Thyroid gland (tissue), 4 donors: Measurements from ENCODE around the gene WDR75. TPM values are rescaled to one million over a fixed set of nuclear protein-coding genes. Genes with fewer than 3 reads are reported as not detected.

Source experiments
- DNase-seq, 2 donors: peaks; one replicate each; pipeline ENCODE4 v3.0.0-alpha.2; 2019
- H3K27ac ChIP-seq, 3 donors: fragments of 200-600 bp; sonication (generic); 1 replicate in 2 of 3; 2 replicates in 1 of 3; pipeline ENCODE4 v1.5.1; 2016 to 2019; ENCODE audit warnings: mild to moderate bottlenecking in 1 of 3, moderate library complexity in 1 of 3
- H3K27me3 ChIP-seq: fragments of 200-600 bp; sonication (generic); one replicate; pipeline ENCODE4 v1.5.1; 2019
- H3K36me3 ChIP-seq, 2 donors: fragments of 200-600 bp; sonication (generic); one replicate each; pipeline ENCODE4 v1.5.1; 2016 to 2019
- H3K4me1 ChIP-seq, 2 donors: fragments of 200-600 bp; sonication (generic); one replicate each; pipeline ENCODE4 v1.5.1; 2017 to 2019
- H3K4me3 ChIP-seq, 3 donors: fragments of 200-600 bp; sonication (generic); replicated peaks in 1 of 3; 1 replicate in 2 of 3; 2 replicates in 1 of 3; pipeline ENCODE4 v1.5.1; 2016; ENCODE audit warnings: mild to moderate bottlenecking in 1 of 3
- H3K9me3 ChIP-seq: fragments of 200-600 bp; sonication (generic); one replicate; pipeline ENCODE4 v1.5.1; 2017
- CTCF ChIP-seq, 6 experiments: fragments of 200-600 bp in 3 of 6; fragments of 450-650 bp in 3 of 6; sonication (generic) in 3 of 6; IDR thresholded peaks; one replicate each; pipeline ENCODE4 v1.5.1; 2016 to 2019; ENCODE audit warnings: antibody characterized with exemption in 6 of 6, mild to moderate bottlenecking in 2 of 6, inconsistent platforms in 1 of 6, moderate library complexity in 1 of 6
- POLR2A ChIP-seq, 2 donors: fragments of 450-650 bp; IDR thresholded peaks; one replicate each; pipeline ENCODE4 v1.6.1; 2017; ENCODE audit warnings: antibody characterized with exemption in 2 of 2, mild to moderate bottlenecking in 2 of 2, moderate library complexity in 1 of 2
- WGBS, 2 donors: methylation state at CpG; one replicate each; pipeline ENCODE4 v1.1.5; 2017; 5-methylcytosine and 5-hydroxymethylcytosine counted together
- intact Hi-C: fragments of 100-400 bp; cut with DNase I; formaldehyde crosslinking; loops from one replicate; pipeline ENCODE4 v1.15.1; 2023
- total RNA-seq, 4 donors: library from RNA; depleted of rRNA; stranded (reverse); fragments of >200 nt; gene quantifications; one replicate each; pipeline ENCODE4 v1.2.3, GENCODE V29; 2016

Gene WDR75
- total RNA-seq, 4 donors from 2014 or later, result 23.0 to 75.2 (median 35.3) TPM

GRCh38 chr2:189466046-189466445 lies 24.8 kb downstream of the WDR75 start:
- H3K4me3 ChIP-seq, result no peak overlapping the region
- peaks cover 46 to 65% of the 10 kb centered on the region in 2 donors for H3K36me3 ChIP-seq
- peak overlapping the region in 1 of 3 donors; percentile 24 for H3K27ac ChIP-seq
- no peak for TF ChIP-seq POLR2A (IDR thresholded peaks at IDR 0.05)
- no peak for TF ChIP-seq CTCF (IDR thresholded peaks at IDR 0.05)
- no peaks in the 10 kb centered on the region for H3K9me3 ChIP-seq
- DNase-seq, result no peak
- no peaks in the 10 kb centered on the region for H3K27me3 ChIP-seq
- intact Hi-C loops, result loop anchor here (10.0 kb wide), 1 partner anchor 159 kb away; no protein-coding TSS in a partner anchor
- H3K4me1 ChIP-seq, result peaks cover 0 to 9% of the 10 kb centered on the region in 2 donors
- WGBS, 2 donors, result 84 to 87% methylated on average over 4 of the region's 4 CpGs

- peaks cover 0 to 9% of the 10 kb centered on the region in 2 donors for H3K4me1 ChIP-seq
- TF ChIP-seq CTCF (IDR thresholded peaks at IDR 0.05) (peak in 4 of 6 experiments; percentile 46 to 58 (median 50)), POLR2A (IDR thresholded peaks at IDR 0.05) (no peak)
- H3K9me3 ChIP-seq, result no peaks in the 10 kb centered on the region
- H3K36me3 ChIP-seq, result peaks cover 46 to 71% of the 10 kb centered on the region in 2 donors
- H3K4me3 ChIP-seq, result no peak overlapping the region
- no peak overlapping the region for H3K27ac ChIP-seq
- H3K27me3 ChIP-seq, result no peaks in the 10 kb centered on the region
- intact Hi-C loops, result loop anchor here (10.0 kb wide), 1 partner anchor 158 kb away; no protein-coding TSS in a partner anchor
- DNase-seq, result no peak
Measured at GRCh38 chr2:189466656-189467055, 25.4 kb downstream of the WDR75 start.

- DNase-seq, result no peak
- H3K4me3 ChIP-seq, result no peak overlapping the region
- no peaks in the 10 kb centered on the region for H3K27me3 ChIP-seq
- peaks cover 0 to 9% of the 10 kb centered on the region in 2 donors for H3K4me1 ChIP-seq
- H3K36me3 ChIP-seq, result peaks cover 46 to 70% of the 10 kb centered on the region in 2 donors
- intact Hi-C loops, result loop anchor here (10.0 kb wide), 1 partner anchor 158 kb away; no protein-coding TSS in a partner anchor
- no peak for TF ChIP-seq CTCF (IDR thresholded peaks at IDR 0.05)
- TF ChIP-seq POLR2A (IDR thresholded peaks at IDR 0.05), result no peak
- H3K27ac ChIP-seq, result no peak overlapping the region
- H3K9me3 ChIP-seq, result no peaks in the 10 kb centered on the region
- 92 to 94% methylated on average over 1 of the region's 1 CpG for WGBS, 2 donors
Measured at GRCh38 chr2:189467160-189467559, 25.9 kb downstream of the WDR75 start.

GRCh38 chr2:189467593-189467992 lies 26.3 kb downstream of the WDR75 start:
- Histone ChIP-seq H3K27me3 (no peaks in the 10 kb centered on the region), H3K4me3 (no peak overlapping the region), H3K9me3 (no peaks in the 10 kb centered on the region), H3K4me1 (peaks cover 0 to 9% of the 10 kb centered on the region in 2 donors), H3K36me3 (peaks cover 44 to 66% of the 10 kb centered on the region in 2 donors), H3K27ac (no peak overlapping the region)
- 91 to 93% methylated on average over 4 of the region's 4 CpGs for WGBS, 2 donors
- DNase-seq, result no peak
- TF ChIP-seq POLR2A (IDR thresholded peaks at IDR 0.05), result no peak
- TF ChIP-seq CTCF (IDR thresholded peaks at IDR 0.05), result no peak
- intact Hi-C loops, result loop anchor here (10.0 kb wide), 1 partner anchor 157 kb away; no protein-coding TSS in a partner anchor

GRCh38 chr2:189474526-189474925 lies 33.3 kb downstream of the WDR75 start:
- 94 to 95% methylated on average over 4 of the region's 4 CpGs for WGBS, 2 donors
- no peak overlapping the region for H3K4me3 ChIP-seq
- H3K36me3 ChIP-seq, result peaks cover 22 to 42% of the 10 kb centered on the region in 2 donors
- no peaks in the 10 kb centered on the region for H3K9me3 ChIP-seq
- TF ChIP-seq CTCF (IDR thresholded peaks at IDR 0.05) (no peak), POLR2A (IDR thresholded peaks at IDR 0.05) (no peak)
- no peak for DNase-seq
- no peak overlapping the region for H3K27ac ChIP-seq
- no peaks in the 10 kb centered on the region for H3K27me3 ChIP-seq
- intact Hi-C loops, result no loop called here
- no peaks in the 10 kb centered on the region for H3K4me1 ChIP-seq
